DOHH2 (cell line): ENCODE data around the gene DMGDH.

Source experiments
- H3F3A ChIP-seq: fragments of 200-600 bp; sonication (generic), shearing (Covaris generic); 2 replicates; pipeline ENCODE4 v1.6.0; 2016; ENCODE audit warnings: antibody characterized with exemption, mild to moderate bottlenecking; ENCODE audit not compliant: control insufficient read depth, insufficient read depth
- H3K27ac ChIP-seq: fragments of 200-600 bp; sonication (generic); 2 replicates; pipeline ENCODE4 v1.5.1; 2014; ENCODE audit warnings: low read depth, mild to moderate bottlenecking, low read length, moderate library complexity
- H3K27me3 ChIP-seq: fragments of 200-600 bp; sonication (generic); 2 replicates; pipeline ENCODE4 v1.6.1; 2014; ENCODE audit warnings: mild to moderate bottlenecking, low read length, mixed read lengths; ENCODE audit not compliant: control insufficient read depth
- H3K36me3 ChIP-seq: fragments of 200-600 bp; sonication (generic); 2 replicates; pipeline ENCODE4 v1.6.1; 2014; ENCODE audit warnings: mild to moderate bottlenecking, low read length, moderate library complexity, mixed read lengths; ENCODE audit not compliant: control insufficient read depth
- H3K4me1 ChIP-seq: fragments of 200-600 bp; sonication (generic); 2 replicates; pipeline ENCODE4 v1.6.1; 2014; ENCODE audit warnings: mild to moderate bottlenecking, low read length, mixed read lengths; ENCODE audit not compliant: control insufficient read depth
- H3K4me2 ChIP-seq: fragments of 200-600 bp; sonication (generic); 2 replicates; pipeline ENCODE4 v1.6.0; 2014; ENCODE audit warnings: mild to moderate bottlenecking, low read length, moderate library complexity
- H3K4me3 ChIP-seq: fragments of 200-600 bp; sonication (generic); 2 replicates; pipeline ENCODE4 v1.5.1; 2014; ENCODE audit warnings: mild to moderate bottlenecking, low read length, mixed read lengths
- H3K79me2 ChIP-seq: fragments of 200-600 bp; sonication (generic); 2 replicates; pipeline ENCODE4 v1.6.1; 2014; ENCODE audit warnings: mild to moderate bottlenecking, low read length, mixed read lengths; ENCODE audit not compliant: control insufficient read depth
- H3K9me2 ChIP-seq: fragments of 200-600 bp; sonication (generic); replicated peaks from 2 replicates; pipeline ENCODE4 v1.6.1; 2014; ENCODE audit warnings: mild to moderate bottlenecking, low read length, mixed read lengths; ENCODE audit not compliant: control insufficient read depth
- H3K9me3 ChIP-seq: fragments of 200-600 bp; sonication (generic); 2 replicates; pipeline ENCODE4 v1.6.1; 2014; ENCODE audit warnings: antibody characterized with exemption, low read length, mixed read lengths; ENCODE audit not compliant: control insufficient read depth, insufficient read depth
- H4K20me1 ChIP-seq: fragments of 200-600 bp; sonication (generic); 2 replicates; pipeline ENCODE4 v1.6.0; 2014; ENCODE audit warnings: low read depth, mild to moderate bottlenecking, antibody characterized with exemption, low read length, moderate library complexity; ENCODE audit not compliant: control insufficient read depth, insufficient read depth
- EZH2phosphoT487 ChIP-seq: fragments of 200-600 bp; sonication (generic); IDR thresholded peaks from 2 replicates; pipeline ENCODE4 v1.6.1; 2017; ENCODE audit warnings: borderline replicate concordance, mild to moderate bottlenecking, antibody characterized with exemption, low read length, moderate library complexity, mixed read lengths
- TF ChIP-seq, protein P1 (sequence below): fragments of 200-600 bp; sonication (generic); IDR thresholded peaks from one replicate; pipeline ENCODE4 v1.5.1; 2014; ENCODE audit warnings: antibody characterized with exemption, mild to moderate bottlenecking, low read depth, low read length; ENCODE audit not compliant: poor library complexity, severe bottlenecking

Gene DMGDH

DNA sequence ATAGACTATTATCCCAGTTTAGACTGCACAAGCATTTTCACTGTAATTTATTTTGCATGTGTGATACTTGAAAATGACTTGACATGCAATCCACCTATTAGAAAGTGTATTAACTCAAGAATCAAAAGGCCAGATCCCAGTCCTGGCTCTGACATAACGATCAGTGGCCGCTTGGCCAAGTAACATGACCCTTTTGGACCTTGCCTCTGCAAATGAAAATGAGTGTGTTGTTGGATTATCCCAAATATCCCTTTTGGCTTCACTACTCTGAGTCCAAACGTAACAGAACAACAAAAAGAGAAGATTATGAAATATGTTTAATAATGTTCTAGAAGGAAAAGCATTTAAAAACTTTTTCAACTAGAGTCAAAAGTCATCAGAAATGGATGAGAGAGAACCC is 19.0 kb downstream of the DMGDH start:
- Histone ChIP-seq H3K4me1 (no peaks in the 10 kb centered on the region), H3F3A (no peaks in the 10 kb centered on the region), H3K9me3 (no peaks in the 10 kb centered on the region), H3K4me3 (no peak overlapping the region), H3K27me3 (peaks cover 8% of the 10 kb centered on the region), H3K9me2 (no peaks in the 10 kb centered on the region), H3K79me2 (no peaks in the 10 kb centered on the region), H3K4me2 (no peak overlapping the region), H3K27ac (no peak overlapping the region), H3K36me3 (no peaks in the 10 kb centered on the region), H4K20me1 (no peaks in the 10 kb centered on the region)
- no peak for TF ChIP-seq EZH2phosphoT487
- TF ChIP-seq, protein P1, sequence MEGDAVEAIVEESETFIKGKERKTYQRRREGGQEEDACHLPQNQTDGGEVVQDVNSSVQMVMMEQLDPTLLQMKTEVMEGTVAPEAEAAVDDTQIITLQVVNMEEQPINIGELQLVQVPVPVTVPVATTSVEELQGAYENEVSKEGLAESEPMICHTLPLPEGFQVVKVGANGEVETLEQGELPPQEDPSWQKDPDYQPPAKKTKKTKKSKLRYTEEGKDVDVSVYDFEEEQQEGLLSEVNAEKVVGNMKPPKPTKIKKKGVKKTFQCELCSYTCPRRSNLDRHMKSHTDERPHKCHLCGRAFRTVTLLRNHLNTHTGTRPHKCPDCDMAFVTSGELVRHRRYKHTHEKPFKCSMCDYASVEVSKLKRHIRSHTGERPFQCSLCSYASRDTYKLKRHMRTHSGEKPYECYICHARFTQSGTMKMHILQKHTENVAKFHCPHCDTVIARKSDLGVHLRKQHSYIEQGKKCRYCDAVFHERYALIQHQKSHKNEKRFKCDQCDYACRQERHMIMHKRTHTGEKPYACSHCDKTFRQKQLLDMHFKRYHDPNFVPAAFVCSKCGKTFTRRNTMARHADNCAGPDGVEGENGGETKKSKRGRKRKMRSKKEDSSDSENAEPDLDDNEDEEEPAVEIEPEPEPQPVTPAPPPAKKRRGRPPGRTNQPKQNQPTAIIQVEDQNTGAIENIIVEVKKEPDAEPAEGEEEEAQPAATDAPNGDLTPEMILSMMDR = no peak

DNA sequence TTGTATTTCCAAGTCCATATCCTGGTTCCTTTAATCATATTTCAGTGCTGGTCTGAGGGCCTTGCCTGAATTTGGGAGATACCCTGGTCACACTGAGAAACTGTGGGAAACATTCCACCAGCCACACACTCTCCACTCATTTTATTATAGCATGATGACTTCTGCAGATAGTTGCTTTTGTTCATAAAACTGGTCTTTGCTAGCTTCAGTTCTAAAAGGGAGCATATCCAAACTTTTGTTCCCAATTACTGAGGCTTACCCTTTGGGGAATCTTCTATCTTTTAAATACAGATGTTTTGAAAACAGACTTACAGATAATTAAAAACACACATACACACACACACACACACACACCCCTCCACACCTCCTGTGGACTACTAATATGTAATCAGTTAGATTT is 21.0 kb downstream of the DMGDH start:
- Histone ChIP-seq H3K36me3 (no peaks in the 10 kb centered on the region), H4K20me1 (no peaks in the 10 kb centered on the region), H3K27ac (no peak overlapping the region), H3K79me2 (no peaks in the 10 kb centered on the region), H3K4me2 (no peak overlapping the region), H3K4me1 (no peaks in the 10 kb centered on the region), H3K4me3 (no peak overlapping the region), H3K9me2 (no peaks in the 10 kb centered on the region), H3K27me3 (peaks cover 9% of the 10 kb centered on the region), H3K9me3 (no peaks in the 10 kb centered on the region), H3F3A (no peaks in the 10 kb centered on the region)
- TF ChIP-seq, protein P1 = no peak
- TF ChIP-seq EZH2phosphoT487 = no peak

DNA sequence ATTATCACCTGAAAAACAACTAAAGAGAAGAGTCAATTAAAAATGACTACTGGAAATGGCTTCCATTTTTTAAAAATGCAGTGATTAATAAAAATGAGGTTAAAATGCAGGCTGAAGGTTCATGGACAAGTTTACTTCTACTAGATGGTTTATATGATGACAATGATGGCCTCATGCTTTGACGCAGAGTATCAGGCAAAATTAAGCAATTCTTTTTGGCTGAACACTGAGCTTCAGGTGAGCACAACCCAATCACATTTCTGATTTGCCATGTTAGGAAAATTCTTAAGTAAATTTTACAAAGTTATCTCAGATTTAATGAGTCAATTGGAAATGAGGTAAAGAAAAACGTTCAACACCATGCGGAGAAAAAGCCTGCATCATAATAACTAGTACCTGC is 22.3 kb downstream of the DMGDH start:
- no peaks in the 10 kb centered on the region for H3K79me2 ChIP-seq
- no peaks in the 10 kb centered on the region for H3K9me3 ChIP-seq
- no peak overlapping the region for H3K27ac ChIP-seq
- H3F3A ChIP-seq = no peaks in the 10 kb centered on the region
- H3K4me2 ChIP-seq = no peak overlapping the region
- no peak for TF ChIP-seq EZH2phosphoT487
- TF ChIP-seq, protein P1 = no peak
- H3K36me3 ChIP-seq = no peaks in the 10 kb centered on the region
- no peaks in the 10 kb centered on the region for H3K4me1 ChIP-seq
- no peaks in the 10 kb centered on the region for H3K9me2 ChIP-seq
- H3K27me3 ChIP-seq = peaks cover 9% of the 10 kb centered on the region
- no peak overlapping the region for H3K4me3 ChIP-seq
- no peaks in the 10 kb centered on the region for H4K20me1 ChIP-seq

DNA sequence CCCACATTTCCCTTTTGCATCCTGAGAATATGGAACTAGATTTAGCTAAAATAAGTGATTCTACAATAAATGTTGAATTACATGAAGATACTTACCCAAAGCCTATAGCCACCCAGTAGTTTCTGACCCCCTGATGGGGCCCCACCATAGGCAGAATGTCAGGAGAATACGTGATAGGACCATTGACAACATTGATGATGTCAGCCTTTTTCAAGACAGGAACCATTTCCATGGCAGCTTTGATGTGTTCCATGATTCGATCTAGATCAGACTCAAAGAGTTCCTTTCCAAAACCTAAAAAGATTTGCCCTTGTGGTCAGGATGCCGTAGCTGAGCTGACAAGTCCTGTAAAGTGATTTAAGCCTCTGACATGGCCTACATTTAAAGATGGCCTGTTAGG is 27.3 kb downstream of the DMGDH start:
- no peaks in the 10 kb centered on the region for H3K9me2 ChIP-seq
- TF ChIP-seq, protein P1 = no peak
- TF ChIP-seq EZH2phosphoT487 = no peak
- no peaks in the 10 kb centered on the region for H3F3A ChIP-seq
- no peaks in the 10 kb centered on the region for H4K20me1 ChIP-seq
- H3K4me1 ChIP-seq = no peaks in the 10 kb centered on the region
- no peaks in the 10 kb centered on the region for H3K9me3 ChIP-seq
- H3K4me3 ChIP-seq = no peak overlapping the region
- no peak overlapping the region for H3K4me2 ChIP-seq
- H3K79me2 ChIP-seq = no peaks in the 10 kb centered on the region
- H3K27me3 ChIP-seq = peaks cover 6% of the 10 kb centered on the region
- no peak overlapping the region for H3K27ac ChIP-seq
- no peaks in the 10 kb centered on the region for H3K36me3 ChIP-seq
